Bronchial epithelial cell (primary cell): Measurements from ENCODE around the gene KLHL36. TPM values are rescaled to one million over a fixed set of nuclear protein-coding genes. Genes with fewer than 3 reads are reported as not detected.
"Not testable (repeated sequence)": the region's sequence is repeated elsewhere in the genome, so short reads cannot be mapped to it uniquely, and the experiment has no call there.

Source experiments
- DNase-seq: peaks from one replicate; pipeline ENCODE4 v3.0.0-alpha.2; 2010; ENCODE audit warnings: low read depth
- FAIRE-seq: peaks from 2 replicates; lab custom pipeline; 2011; peaks lifted over from hg19 to GRCh38; lab: Jason Lieb, UNC
- H3K27me3 ChIP-seq: 2 replicates; pipeline ENCODE4 v1.5.1; 2011; ENCODE audit warnings: low read length; ENCODE audit not compliant: control insufficient read depth, insufficient read depth
- H3K36me3 ChIP-seq: 2 replicates; pipeline ENCODE4 v1.5.1; 2011; ENCODE audit warnings: low read length; ENCODE audit not compliant: control insufficient read depth, insufficient read depth
- H3K4me3 ChIP-seq: 2 replicates; pipeline ENCODE4 v1.5.1; 2011; ENCODE audit warnings: mild to moderate bottlenecking, low read depth, low read length, control low read depth
- total RNA-seq: library from RNA; depleted of rRNA; stranded (reverse); fragments of >200 nt; gene quantifications from 2 replicates; pipeline ENCODE4 v1.2.1, GENCODE V29; 2014
- TF ChIP-seq, protein P1 (sequence below): IDR thresholded peaks from 2 replicates; pipeline ENCODE4 v1.5.1; 2011; ENCODE audit warnings: mild to moderate bottlenecking, moderate library complexity, low read length, control low read depth, inconsistent platforms; ENCODE audit not compliant: insufficient read depth, severe bottlenecking

The KLHL36 gene
- total RNA-seq, 1 donor from 2014 or later = 78.7 TPM

DNA sequence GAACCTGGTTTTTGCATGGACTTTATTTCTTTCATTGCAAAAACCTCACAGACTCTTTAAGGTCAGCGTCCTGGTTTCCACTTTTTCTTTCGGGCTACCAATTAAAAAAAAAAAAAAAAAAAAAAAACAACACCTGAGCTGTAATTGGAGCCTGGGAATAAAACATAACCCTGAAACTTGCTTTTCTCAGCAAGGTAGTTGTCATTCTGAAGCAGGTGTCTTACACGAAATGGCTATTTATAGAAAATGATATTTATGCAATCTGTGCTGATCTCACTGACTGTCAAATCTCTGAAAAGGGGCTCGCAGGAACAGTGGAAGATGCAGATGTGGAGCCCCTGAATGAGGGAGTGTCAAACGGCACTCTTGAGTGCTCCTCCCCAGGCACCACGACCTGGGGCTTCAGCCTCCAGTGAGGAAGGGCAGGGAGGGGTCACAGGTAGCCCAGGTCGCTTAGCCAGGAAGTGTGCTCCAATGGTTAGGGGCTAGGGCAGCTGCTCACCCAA is 20.0 kb upstream of the KLHL36 start:
- Histone ChIP-seq H3K4me3 (no peak overlapping the region), H3K36me3 (no peaks in the 10 kb centered on the region), H3K27me3 (no peaks in the 10 kb centered on the region)
- FAIRE-seq = no peak
- no peak for DNase-seq
- TF ChIP-seq, protein P1, sequence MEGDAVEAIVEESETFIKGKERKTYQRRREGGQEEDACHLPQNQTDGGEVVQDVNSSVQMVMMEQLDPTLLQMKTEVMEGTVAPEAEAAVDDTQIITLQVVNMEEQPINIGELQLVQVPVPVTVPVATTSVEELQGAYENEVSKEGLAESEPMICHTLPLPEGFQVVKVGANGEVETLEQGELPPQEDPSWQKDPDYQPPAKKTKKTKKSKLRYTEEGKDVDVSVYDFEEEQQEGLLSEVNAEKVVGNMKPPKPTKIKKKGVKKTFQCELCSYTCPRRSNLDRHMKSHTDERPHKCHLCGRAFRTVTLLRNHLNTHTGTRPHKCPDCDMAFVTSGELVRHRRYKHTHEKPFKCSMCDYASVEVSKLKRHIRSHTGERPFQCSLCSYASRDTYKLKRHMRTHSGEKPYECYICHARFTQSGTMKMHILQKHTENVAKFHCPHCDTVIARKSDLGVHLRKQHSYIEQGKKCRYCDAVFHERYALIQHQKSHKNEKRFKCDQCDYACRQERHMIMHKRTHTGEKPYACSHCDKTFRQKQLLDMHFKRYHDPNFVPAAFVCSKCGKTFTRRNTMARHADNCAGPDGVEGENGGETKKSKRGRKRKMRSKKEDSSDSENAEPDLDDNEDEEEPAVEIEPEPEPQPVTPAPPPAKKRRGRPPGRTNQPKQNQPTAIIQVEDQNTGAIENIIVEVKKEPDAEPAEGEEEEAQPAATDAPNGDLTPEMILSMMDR = no peak

DNA sequence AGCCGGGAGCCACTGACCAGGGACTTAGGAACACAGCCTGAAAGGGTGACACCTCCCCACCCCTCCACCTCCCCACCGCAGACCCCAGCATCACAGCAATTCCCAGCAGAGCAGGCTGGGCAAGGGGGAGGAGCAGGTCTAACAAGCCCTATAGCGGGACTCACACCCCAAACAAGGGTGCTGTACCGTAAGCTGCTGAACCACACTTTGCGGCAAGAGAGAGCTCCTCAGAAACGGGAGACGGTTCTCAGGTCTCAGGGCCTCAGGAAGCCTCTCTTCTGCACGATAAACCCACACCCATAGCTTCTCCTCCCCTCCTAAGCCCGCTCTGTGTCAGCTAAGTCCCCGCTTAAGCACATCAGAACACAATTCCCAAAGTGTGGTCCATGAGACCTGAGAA is 18.7 kb upstream of the KLHL36 start:
- DNase-seq = no peak
- no peak for FAIRE-seq
- TF ChIP-seq, protein P1 = no peak
- H3K36me3 ChIP-seq = no peaks in the 10 kb centered on the region
- H3K27me3 ChIP-seq = no peaks in the 10 kb centered on the region
- no peak overlapping the region for H3K4me3 ChIP-seq

DNA sequence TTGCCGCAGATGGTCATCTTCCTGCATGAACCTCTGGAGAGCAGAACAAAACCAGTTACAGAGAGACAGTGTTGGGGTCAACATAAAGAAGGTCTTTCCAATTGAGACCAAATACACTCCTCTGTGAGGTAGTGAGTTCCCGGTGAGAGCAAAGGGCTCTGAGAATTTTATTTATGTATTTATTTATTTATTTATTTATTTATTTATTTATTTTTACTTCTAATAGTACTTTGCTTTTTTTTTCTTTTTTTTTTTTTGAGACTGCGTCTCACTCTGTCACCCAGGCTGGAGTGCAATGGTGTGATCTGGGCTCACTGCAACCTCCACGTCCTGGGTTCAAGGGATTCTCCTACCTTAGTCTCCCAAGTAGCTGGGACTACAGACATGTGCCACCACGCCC is 18.3 kb upstream of the KLHL36 start:
- Histone ChIP-seq H3K4me3 (no peak overlapping the region), H3K36me3 (no peaks in the 10 kb centered on the region), H3K27me3 (no peaks in the 10 kb centered on the region)
- TF ChIP-seq, protein P1 = no peak
- DNase-seq = no peak
- FAIRE-seq = no peak

- no peak for FAIRE-seq
- TF ChIP-seq, protein P1 = no peak
- H3K27me3 ChIP-seq = no peaks in the 10 kb centered on the region
- no peak overlapping the region for H3K4me3 ChIP-seq
- no peak for DNase-seq
- H3K36me3 ChIP-seq = no peaks in the 10 kb centered on the region
These were observed 17.7 kb upstream of the KLHL36 start for GRCh38 chr16:84630446-84631152.

GRCh38 chr16:84631153-84631466 is 17.2 kb upstream of the KLHL36 start:
- Histone ChIP-seq H3K4me3 (no peak overlapping the region), H3K27me3 (no peaks in the 10 kb centered on the region), H3K36me3 (no peaks in the 10 kb centered on the region)
- no peak for FAIRE-seq
- no peak for DNase-seq
- TF ChIP-seq, protein P1 = no peak

GRCh38 chr16:84631886-84632285 is 16.4 kb upstream of the KLHL36 start:
- no peak for DNase-seq
- H3K36me3 ChIP-seq = no peaks in the 10 kb centered on the region
- no peak for FAIRE-seq
- no peak overlapping the region for H3K4me3 ChIP-seq
- TF ChIP-seq, protein P1 = no peak
- H3K27me3 ChIP-seq = no peaks in the 10 kb centered on the region

GRCh38 chr16:84632862-84633261 is 15.4 kb upstream of the KLHL36 start:
- FAIRE-seq, H3K27me3 ChIP-seq, H3K36me3 ChIP-seq, DNase-seq, H3K4me3 ChIP-seq: not testable (repeated sequence)
